DOHH2 (cell line): ENCODE data around the gene LGALS7.

Experiments used
- EZH2phosphoT487 ChIP-seq: fragments of 200-600 bp; sonication (generic); IDR thresholded peaks from 2 replicates; pipeline ENCODE4 v1.6.1; 2017; ENCODE audit warnings: borderline replicate concordance, mild to moderate bottlenecking, antibody characterized with exemption, low read length, moderate library complexity, mixed read lengths
- TF ChIP-seq, protein P1 (sequence below): fragments of 200-600 bp; sonication (generic); IDR thresholded peaks from one replicate; pipeline ENCODE4 v1.5.1; 2014; ENCODE audit warnings: antibody characterized with exemption, mild to moderate bottlenecking, low read depth, low read length; ENCODE audit not compliant: poor library complexity, severe bottlenecking

DNA sequence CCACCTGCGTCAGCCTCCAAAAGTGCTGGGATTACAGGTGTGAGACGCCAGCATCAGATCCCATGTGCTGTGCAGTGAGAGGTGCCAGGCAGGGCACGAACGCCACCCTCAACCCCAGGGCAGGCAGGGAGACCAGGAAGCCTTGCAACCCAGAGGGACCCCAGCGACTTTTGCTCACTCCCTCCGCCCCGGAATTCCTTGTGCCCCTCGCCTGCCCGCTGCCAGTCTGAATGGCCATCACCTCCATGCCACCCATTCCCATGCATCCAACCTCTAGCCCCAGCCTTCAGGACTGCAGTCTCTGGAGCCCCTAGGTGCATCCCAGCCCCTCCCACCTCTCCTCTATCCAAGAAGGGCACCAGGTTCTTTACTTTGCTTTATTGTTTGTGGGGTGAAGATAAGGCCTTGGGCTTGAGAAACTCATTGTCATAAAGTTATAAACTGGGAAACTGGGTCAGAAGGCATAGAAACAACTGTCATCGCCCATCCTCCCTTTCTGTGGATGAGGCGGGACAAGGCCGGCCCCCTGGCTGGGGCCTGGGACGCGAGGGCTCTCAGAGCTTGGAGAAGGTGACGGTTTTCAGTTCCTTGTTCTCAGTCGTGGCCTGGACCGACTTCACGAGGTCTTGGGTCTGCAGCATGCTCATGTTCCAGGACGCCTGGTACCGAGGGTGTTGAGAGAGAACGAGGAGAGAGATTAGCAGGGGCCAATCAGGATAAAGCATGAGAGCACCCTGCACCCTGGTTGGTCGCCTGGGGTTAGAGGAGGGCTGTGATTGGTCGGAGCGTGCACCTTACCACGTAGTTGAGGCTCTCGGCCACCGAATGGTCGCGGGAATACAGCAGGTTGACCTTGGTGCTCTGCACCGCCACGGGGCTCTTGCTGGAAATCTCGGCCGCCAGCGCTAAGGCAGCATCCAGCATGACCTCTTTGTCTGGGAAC lies 42.0 kb upstream of the LGALS7 start:
- no peak for TF ChIP-seq EZH2phosphoT487
- TF ChIP-seq, protein P1, sequence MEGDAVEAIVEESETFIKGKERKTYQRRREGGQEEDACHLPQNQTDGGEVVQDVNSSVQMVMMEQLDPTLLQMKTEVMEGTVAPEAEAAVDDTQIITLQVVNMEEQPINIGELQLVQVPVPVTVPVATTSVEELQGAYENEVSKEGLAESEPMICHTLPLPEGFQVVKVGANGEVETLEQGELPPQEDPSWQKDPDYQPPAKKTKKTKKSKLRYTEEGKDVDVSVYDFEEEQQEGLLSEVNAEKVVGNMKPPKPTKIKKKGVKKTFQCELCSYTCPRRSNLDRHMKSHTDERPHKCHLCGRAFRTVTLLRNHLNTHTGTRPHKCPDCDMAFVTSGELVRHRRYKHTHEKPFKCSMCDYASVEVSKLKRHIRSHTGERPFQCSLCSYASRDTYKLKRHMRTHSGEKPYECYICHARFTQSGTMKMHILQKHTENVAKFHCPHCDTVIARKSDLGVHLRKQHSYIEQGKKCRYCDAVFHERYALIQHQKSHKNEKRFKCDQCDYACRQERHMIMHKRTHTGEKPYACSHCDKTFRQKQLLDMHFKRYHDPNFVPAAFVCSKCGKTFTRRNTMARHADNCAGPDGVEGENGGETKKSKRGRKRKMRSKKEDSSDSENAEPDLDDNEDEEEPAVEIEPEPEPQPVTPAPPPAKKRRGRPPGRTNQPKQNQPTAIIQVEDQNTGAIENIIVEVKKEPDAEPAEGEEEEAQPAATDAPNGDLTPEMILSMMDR = no peak
